CD4-positive, alpha-beta T cell treated with Interleukin-4 for 4 hours (primary cell): Measurements from ENCODE around the gene ITPRIPL1.

Experiments used
- DNase-seq: peaks from one replicate; pipeline ENCODE4 v3.0.0-alpha.2; 2020

Gene ITPRIPL1

DNA sequence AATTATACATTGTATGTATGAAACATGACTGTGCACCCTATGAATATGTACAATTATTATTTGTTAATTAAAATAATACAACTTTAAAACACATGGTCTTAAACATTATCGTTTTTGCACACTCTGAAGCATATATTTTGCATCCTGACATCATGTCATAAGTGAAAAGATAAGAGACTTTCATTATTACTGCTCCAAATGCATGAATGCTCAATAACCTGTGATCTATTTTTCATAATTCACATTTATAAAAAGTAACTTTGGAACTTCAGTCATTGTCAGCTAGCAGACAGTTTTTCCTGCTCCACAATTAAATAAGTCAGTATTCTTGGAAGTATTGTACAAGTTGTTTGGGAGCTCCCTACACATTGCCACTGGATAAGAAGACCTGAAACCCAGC is 1.3 kb upstream of the ITPRIPL1 start:
- no peak for DNase-seq

- peak; percentile 38 for DNase-seq
Observed at GRCh38 chr2:96324721-96325040, 436 bp upstream of the ITPRIPL1 start.

DNA sequence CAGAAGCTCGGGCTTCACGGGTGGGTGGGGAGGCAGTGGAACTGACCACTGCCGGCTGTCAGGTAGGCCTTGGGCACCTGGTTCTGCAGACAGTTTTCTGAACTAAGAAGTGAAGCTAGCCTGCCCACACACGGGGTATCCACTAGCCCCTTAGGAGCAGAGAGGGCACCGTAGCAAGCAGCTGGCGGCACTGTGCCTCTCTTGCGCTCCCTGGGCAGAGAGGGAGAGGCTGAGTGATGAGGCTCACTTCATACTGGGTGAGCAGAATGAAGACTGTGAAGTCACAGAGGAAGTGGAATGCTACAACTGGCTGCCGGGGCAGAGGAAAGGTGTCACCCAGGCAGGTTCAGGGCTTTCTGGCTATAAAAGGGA is 753 bp downstream of the ITPRIPL1 start:
- DNase-seq: peak; percentile 71

DNA sequence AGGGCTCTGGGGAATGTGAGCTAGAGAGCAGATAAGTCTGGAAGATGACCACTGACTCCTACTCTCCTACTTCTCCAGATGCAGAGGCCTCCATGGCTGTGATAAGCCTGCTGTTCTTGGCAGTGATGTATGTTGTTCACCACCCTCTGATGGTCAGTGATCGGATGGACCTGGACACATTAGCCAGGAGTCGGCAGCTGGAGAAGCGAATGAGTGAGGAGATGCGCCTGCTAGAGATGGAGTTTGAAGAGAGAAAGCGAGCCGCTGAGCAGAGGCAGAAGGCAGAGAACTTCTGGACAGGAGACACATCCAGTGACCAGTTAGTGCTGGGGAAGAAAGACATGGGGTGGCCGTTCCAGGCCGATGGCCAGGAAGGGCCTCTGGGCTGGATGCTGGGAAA is 1.4 kb downstream of the ITPRIPL1 start:
- DNase-seq: no peak

DNA sequence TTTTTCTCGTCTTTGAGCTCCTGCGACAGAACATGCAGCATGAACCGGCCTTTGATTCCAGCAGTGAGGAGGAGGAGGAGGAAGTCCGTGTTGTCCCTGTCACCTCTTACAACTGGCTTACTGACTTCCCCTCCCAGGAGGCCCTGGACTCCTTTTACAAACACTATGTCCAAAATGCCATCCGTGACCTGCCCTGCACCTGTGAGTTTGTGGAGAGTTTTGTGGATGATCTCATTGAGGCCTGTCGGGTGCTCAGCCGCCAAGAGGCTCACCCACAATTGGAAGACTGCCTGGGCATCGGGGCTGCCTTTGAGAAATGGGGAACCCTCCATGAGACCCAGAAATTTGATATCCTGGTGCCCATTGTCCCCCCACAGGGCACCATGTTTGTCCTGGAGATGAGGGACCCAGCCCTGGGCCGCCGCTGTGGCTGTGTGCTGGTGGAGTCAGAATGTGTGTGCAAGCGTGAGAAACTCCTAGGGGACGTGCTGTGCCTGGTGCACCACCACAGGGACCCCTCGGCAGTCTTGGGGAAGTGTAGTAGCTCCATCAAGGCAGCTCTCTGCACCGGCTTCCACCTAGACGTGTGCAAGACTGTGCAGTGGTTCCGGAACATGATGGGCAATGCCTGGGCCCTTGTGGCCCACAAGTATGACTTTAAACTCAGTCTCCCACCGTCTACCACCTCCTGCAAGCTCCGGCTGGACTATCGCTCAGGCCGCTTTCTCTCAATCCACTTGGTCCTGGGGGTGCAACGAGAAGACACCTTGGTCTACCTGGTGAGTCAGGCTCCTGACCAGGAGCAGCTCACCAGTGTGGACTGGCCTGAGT is 2.1 kb downstream of the ITPRIPL1 start:
- DNase-seq: no peak

- DNase-seq: no peak
Observed at GRCh38 chr2:96329456-96329855, 4.3 kb downstream of the ITPRIPL1 start.

DNA sequence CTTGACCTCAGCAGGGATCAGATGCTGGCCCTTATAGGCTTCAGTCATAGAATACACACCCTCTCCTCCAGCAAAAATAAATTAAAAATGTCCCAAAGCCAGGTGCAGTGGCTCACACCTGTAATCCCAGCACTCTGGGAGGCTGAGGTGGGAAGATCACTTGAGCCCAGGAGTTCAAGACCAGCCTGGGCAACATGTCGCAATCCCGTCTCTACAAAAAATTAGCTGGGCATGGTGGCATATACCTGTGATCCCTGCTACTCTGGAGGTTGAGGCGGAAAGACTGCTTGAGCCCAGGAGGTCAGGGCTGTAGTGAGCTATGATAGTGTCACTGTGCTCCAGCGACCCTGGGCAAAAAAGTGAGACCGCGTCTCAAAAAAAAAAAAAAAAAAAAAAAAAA is 4.8 kb downstream of the ITPRIPL1 start:
- DNase-seq: no peak

GRCh38 chr2:96330407-96330806 is 5.3 kb downstream of the ITPRIPL1 start:
- DNase-seq: no peak

DNA sequence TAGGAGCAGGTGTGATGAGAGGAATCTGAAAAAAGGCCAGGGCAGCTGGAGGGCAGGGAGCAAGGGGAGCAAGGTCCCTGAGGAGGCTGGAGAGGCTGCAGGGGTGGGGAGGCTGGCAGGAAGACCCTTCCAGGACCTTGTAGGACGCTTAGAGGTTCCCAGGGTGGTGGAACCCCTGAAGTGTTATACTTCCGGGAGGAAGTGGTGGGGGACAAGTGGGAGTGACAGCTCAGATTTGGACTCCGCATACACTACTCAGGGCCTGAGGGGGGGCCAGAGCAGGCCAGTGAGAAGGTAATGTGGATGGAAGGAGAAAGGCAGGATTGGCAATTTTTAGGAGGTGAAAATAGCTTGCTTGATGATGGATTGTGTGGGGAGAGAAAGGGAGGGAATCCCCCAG is 8.6 kb downstream of the ITPRIPL1 start:
- DNase-seq: no peak

GRCh38 chr2:96336104-96336775 is 11.1 kb downstream of the ITPRIPL1 start:
- DNase-seq: no peak

DNA sequence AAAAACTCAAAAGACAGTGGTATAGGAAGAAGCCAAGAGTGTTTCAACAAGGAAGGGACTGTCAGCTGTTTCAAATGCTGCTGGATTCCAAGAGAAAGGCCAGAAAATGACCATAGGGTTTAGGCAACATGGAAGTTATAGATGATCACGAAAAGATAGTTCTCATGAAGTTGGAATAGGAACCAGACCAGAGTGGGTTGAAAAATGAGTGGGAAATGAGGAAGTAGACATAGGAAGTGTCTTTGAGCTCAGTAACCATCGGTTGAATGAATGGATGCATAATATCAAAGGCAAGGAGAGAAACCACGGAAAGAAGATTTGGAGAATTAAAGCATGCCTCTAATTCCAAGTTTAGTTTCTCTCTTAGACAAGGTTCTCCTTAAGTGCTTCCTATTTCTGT is 11.8 kb downstream of the ITPRIPL1 start:
- DNase-seq: no peak

DNA sequence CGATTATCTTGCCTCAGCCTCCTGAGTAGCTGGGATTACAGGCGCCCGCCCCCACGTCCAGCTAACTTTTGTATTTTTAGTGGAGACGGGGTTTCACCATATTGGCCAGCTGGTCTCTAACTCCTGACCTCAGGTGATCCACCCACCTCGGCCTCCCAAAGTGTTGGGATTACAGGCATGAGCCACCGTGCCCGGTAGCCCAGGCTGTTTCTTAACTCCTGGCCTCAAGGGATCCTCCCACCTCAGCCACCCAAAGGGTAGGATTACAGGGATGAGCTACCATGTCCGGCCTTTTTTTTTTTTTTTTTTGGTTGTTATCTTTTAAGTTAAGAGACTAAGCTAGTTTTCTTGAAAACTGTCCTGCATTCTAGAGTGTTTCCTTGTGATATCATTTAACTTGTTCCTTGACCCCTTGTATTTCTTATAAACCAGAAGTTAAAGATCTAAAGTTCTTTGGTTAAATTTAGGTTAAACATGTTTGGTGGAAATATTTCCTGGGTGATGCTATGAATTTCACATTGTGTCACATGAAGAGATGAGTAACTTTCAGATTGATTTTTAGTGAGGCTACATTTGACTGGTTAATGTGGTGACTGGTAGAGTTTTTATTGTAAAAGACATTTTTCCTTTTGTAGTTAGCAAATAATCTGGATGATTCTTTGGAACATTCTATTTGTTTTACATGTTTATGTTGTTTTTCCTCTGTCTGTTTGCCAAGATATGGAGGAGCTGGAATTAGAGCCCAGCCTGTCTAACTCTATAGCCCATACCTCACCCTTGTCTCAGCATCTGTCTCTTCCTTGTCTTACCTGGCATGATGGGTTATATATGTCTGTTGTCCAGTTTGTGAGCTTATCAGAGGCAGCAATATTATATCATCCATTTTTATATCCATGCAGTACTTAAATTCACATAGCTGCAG is 15.6 kb downstream of the ITPRIPL1 start:
- no peak for DNase-seq

GRCh38 chr2:96341641-96342040 is 16.5 kb downstream of the ITPRIPL1 start:
- peak; percentile 29 for DNase-seq

DNA sequence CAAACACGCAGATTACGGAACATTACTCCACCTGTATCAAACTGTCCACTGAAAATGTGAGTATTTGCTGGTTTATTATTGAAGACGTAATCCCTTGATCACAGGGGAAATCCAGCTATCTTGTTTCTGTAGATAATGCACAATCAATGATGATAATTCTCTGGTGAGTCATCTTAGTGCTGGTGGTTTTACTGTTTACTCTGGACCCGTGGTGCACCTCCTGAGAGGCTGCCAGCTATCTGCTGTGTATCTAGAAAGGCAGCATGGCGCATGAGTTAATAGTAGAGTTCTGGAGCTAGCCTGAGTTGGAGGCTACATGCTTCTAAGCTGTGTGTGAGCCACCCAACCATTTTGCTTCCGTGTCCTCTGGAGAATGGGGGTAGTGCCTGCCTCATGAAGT is 17.0 kb downstream of the ITPRIPL1 start:
- DNase-seq: peak; percentile 88

GRCh38 chr2:96344011-96344410 is 18.9 kb downstream of the ITPRIPL1 start:
- DNase-seq: peak; percentile 89

GRCh38 chr2:96345438-96345837 is 20.3 kb downstream of the ITPRIPL1 start:
- DNase-seq: peak; percentile 47

DNA sequence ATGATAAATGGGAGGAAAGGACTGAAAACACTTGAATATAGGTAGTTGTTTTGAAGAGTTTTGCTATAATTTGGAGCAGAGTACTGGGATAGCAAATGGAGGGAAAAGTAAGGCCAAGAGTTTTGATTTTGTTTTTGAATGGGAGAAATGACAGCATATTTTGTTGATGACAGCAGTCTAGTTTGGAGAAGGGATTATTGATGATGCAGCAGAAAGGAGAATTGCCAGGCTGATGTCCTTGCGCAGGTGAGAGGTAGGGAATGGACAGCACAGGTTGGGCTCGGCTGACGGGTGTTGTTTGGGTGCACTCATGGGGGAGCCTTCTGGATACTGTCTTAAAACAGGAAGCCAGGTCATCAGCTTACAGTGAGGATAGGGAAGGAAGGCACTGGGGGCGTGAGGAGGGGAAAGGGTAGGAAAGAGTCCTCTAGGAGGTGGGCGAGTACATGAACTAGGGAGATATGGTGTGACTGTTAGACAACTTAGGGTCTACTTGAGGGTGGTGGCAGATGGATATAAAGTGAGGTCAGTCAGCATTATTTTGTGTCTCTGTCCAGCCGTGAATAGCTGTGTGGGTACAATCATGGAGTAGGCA is 20.8 kb downstream of the ITPRIPL1 start:
- DNase-seq: no peak

DNA sequence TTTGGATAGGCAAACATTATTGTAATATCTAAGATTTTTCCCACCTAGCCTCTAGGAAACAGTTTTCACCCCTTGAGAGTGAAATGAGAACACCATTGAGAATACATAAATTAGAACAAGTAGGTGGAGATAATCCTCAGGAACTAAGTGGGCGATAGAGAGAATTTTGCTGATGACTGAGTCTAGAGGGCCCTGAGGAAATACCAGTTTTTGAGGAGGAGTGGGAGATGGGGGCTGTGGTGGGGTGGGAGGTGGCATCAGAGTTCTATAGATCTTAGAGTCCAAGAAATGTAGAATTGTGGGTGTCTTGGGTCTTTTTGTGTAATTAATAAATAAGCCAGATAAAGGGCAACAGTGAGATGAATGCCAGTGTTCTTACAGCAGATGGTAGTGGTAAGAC is 22.3 kb downstream of the ITPRIPL1 start:
- DNase-seq: no peak

DNA sequence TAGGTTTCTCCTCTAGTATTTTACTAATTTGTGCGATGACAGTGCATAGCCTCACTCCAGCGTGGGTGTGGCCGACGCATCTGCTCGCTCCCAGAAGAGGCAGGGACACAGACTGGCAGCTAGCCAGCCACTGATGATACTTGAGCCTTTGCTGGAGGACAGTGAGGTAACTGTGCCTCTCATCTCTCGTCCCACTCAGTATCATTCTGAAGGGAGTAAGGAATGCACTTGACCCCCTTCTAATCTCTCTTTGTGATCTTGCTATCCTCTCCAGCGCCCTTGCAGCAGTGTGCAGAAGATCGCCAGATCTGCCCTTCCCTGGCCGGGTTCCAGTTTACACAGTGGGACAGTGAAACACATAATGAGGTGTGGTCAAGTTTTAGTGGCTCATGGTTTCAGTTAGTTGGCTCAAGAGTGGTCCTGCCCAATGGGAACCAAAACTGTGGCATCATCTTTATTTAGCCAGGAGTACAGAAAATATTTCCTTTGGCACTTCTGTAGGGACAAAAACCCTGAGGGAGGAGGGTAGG is 28.0 kb downstream of the ITPRIPL1 start:
- no peak for DNase-seq

- DNase-seq: no peak
Observed at GRCh38 chr2:96353606-96354101, 28.5 kb downstream of the ITPRIPL1 start.

DNA sequence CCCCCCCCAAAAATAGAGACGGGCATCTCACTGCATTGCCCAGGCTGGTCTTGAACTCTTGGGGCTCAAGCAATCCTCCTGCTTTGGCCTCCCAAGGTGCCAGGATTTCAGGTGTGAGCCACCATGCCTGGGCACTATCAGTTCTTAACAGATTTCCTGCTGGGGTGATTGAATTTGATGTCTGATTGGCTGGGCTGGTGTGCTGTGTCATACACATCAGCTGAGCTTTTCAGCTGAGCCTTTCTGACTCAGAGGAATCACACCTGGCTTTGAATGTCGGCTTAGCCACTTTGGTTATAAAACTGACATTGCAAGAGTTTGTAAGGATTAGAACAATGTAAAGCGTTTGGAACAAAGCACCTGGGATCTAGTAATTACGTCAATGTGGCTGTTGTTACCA is 29.4 kb downstream of the ITPRIPL1 start:
- no peak for DNase-seq

DNA sequence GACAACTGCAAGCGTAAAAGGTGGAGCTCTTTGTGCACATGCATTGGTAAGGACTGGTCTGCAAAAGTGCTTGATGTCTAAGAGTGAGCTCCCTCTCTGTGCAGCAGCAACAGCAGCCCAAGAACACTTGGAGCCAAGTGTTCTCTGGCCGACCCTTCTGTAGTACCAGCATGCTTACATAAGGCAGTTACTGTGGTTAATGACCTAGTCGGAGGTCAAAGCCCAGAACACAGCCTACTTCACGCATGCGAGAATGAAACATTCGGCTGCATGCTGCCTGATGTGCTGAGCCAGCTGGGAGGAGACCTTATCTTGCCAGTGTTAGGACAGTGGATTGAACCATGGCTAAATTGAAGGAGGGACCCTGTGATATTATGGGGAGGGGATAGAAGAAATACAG is 31.8 kb downstream of the ITPRIPL1 start:
- no peak for DNase-seq

DNA sequence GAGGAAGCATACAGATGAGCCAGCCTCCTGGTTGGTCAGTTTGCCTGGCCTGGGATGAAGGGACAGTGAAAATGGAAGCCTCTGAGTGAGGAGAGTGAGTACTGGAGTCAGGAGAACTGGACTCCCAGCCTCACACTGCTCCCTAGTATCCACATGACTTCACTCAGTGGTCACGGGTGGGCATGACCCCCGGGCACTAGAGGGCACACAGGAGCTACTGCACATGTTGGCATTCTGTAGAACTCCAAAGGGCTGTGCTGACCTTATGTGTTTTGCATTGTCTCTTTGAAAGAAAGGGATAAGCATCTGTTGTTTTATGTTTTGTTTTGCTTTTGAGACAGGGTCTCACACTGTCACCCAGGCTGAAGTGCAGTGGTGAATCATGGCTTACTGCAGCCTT is 34.2 kb downstream of the ITPRIPL1 start:
- DNase-seq: peak; percentile 41
